UCSD-AML1 (cell line): ENCODE measurements around the gene RBMS1.

ENCODE experiments used
- DNase-seq: peaks from one replicate; lab custom pipeline; 2025; ENCODE audit not compliant: unreplicated experiment; lab: John Stamatoyannopoulos, UW

Gene RBMS1

DNA sequence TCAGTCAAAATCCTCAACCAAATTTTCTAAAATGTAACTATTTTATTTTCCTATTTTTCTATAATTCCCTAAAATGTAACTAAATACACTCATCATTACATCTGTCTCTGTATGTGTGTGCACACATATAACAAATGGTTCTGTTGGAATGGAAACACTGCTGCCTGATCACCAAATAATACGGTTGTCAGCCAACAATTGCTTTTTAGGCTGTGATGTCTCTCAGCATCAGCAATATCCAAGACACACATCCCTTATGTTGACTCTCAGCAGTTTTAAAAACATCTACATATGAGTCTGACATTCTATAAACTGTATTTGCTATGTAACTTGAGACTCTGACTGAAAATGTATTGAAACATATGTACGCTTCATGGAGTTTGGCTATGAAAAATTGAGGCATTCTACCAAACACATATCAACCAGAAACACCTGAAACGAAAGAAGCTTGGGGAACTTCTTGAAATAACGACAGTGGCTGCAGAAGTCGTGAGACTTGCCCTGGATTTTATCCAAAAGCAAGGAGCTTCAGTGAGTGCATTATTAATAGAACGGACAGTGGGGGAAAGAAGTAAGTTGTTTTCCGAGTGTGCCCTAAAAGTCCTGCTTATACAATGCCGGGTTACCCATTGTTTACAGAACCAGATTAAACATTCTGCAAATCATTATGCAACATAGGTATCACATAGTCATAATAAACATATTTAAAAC is 183.3 kb downstream of the RBMS1 start:
- no peak for DNase-seq

DNA sequence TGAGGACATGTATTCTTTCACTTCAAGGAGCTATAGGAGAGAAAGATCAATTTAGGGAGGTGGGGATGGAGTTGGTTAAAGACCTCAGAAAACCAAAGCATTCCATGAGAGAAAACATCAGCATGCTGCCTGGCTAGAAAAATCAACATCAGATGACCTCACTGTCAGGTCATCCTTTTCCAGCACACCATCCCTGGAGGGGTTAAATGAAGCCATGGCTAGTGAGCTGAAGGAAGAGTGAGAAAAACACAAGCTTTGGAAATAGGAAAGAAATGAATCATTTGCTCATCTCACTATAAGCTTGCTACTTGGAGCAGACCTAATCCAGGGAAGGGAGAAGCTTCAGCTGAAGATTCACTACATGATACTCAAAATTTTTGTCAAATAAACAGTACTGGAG is 184.0 kb downstream of the RBMS1 start:
- DNase-seq, result no peak

- no peak for DNase-seq
These were observed 184.7 kb downstream of the RBMS1 start for GRCh38 chr2:160308915-160309314.

DNA sequence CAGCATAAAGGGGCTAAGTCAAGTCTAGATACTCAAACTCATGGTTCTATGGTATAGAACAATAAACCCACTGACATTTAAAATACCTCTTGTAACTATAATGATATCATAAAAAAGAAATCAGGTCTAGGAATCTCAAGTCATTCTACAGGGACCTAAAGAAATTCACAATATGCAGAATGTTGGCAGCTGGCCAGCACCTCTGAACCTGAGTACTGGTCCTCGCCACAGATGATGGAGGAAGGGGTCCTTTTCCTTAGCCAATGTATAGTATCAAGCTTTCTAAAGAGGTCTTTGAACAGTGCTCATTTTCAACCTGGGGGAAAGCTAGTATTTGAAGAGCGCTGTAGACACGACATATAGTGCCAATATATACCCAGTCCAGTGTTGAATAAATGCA is 185.1 kb downstream of the RBMS1 start:
- no peak for DNase-seq

- no peak for DNase-seq
These were observed 186.6 kb downstream of the RBMS1 start for GRCh38 chr2:160306985-160307384.

- DNase-seq, result no peak
These were observed 188.4 kb downstream of the RBMS1 start for GRCh38 chr2:160305081-160305750.

- DNase-seq, result no peak
These were observed 190.1 kb downstream of the RBMS1 start for GRCh38 chr2:160303527-160303926.

- DNase-seq, result no peak
These were observed 190.5 kb downstream of the RBMS1 start for GRCh38 chr2:160303076-160303475.

DNA sequence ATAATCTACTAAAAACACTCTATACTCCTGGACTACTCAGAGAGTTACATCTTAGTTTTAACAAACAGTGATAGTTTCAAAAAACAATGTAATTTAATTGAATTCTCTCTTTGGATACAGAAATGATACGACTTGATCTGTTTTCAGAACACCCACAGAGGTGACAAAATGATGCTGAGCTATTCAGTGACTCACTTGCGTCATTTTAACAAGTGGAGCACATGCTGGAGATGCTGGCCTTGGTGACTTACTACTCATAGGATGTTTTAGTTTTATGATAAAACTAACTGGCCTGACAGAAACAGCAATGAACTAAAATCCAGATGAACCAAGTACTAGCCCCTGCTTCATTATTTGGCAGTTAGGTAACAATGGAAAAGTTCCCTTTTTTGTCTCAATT is 192.2 kb downstream of the RBMS1 start:
- DNase-seq, result no peak

DNA sequence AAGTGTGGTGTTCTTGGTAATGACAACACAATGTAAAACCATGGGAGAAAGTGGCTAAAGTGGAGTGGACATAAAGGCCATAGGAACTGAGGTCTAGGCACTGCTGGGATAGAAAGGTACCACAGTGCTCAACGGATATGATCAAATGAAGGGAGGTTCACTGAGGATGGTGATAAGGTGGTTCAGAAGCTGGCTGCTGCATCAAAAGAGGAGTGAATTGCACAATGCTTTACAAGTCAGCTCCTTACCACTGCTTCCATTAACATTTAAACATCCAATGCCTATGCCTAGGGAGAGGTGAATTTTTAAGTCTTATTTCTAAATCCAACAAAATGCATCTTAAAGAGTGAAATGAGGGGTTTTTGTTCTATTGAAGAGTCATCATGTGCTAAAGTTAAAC is 193.4 kb downstream of the RBMS1 start:
- no peak for DNase-seq

DNA sequence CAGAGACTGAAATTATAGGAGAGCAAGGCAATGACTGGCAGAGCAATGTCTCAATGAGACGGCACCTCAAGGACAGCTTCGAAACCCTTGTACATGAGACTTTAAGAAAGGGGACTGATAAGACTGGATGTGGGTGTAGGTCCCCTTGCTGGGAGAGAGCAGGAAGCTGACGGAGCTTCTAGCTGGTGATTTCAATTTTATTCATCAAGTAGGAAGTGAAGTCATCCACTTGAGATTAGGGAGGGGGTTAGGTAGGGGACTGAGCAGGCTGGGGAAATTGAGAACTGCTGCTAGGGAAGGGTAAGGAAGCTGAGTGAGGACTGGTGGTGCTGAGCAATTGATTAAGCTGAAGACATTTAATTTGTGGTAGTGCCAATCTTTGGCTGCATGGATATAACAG is 194.1 kb downstream of the RBMS1 start:
- no peak for DNase-seq

GRCh38 chr2:160298960-160299359 is 194.6 kb downstream of the RBMS1 start:
- no peak for DNase-seq

GRCh38 chr2:160295519-160296207 is 197.9 kb downstream of the RBMS1 start:
- no peak for DNase-seq

GRCh38 chr2:160294889-160295288 is 198.7 kb downstream of the RBMS1 start:
- DNase-seq, result no peak

DNA sequence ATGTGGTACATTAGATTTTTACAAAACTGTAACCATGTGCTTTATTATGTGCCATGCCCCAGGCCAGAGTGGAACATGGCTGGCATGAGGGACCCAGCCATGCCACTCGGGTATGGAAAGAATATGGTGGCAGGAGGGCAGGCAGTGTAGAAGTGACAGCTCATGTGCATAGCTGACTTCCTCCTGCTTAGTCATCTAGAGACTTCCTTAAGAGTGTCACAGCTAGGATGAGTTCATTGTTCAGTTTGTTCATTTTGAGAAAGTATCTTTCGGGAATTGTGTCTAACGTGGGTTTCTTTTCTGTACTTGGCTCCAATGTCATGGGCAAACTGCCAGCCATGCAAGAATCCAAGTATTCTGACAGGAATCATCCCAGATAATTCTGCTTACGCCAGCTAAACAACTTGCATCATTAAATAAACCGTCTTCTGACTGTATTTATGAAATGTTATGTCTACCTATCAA is 199.2 kb downstream of the RBMS1 start:
- DNase-seq, result no peak

DNA sequence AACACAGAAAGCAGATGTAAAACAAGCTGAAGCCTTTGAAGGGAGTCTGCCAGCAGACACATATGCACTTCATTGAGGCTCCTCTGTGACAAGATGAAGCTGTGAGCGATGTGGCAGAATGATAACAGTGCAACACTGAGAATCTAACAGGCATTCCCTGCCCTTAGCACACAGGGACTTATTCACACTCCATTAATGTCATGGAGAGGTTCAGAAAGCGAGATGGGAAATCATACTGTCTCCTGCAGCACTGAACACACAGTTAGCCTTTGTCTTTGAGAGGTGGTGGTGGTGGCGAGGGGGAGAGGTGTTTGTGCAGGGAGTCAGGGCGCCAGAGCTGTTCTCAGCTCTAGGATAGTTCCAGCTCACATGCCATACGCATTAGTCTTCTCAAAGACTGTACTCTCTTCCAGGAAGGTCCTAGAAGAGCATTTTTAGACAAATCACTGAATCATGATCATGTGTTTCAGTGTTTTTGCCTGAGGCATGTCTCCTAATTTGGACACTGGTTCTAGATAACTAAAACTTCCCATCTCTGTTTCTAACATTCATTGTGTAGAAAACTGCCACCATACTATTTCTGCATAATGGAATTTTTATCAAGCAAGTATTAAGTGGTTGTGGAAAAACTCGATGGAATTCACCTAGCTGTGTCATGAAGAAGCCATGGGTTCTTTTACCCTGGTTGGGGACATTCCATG is 200.1 kb downstream of the RBMS1 start:
- no peak for DNase-seq

DNA sequence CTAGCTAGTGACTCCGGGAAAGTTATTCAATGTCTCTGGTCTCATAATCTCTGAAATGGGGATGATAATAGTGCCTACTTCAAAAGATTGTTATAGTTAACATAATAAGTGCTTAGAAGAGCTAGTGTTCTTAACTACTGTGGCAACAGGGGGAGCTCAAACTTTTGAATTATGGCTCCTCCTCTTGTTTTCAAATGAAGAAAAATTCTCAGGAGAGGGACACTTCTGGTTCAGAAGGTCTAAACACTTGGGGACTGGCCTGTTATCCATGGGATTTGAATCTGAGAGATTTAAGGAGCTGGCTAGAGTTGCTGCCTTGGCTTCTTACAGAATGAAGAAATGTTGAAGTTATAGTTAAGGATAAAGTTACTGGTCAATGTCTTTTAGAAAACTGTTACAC is 201.4 kb downstream of the RBMS1 start:
- DNase-seq, result no peak

DNA sequence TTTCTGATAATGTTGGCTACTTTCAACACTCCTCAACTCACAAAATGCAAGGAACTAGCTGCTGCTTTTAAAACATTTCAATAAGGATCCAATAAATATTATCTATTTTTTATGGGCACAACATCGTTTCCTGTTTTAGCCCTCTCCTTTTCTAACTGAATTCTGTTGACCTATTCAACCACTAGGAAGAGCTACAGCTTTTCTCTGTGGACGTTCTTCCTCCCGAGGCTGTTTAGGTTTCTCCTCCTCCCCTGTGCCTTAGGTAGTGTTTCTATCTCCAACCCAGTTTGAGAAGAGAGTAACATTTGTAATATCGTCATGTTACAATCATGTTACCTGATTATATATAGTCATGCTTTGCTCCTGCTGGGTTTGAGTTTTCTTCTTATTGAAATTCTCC is 202.2 kb downstream of the RBMS1 start:
- DNase-seq, result no peak

DNA sequence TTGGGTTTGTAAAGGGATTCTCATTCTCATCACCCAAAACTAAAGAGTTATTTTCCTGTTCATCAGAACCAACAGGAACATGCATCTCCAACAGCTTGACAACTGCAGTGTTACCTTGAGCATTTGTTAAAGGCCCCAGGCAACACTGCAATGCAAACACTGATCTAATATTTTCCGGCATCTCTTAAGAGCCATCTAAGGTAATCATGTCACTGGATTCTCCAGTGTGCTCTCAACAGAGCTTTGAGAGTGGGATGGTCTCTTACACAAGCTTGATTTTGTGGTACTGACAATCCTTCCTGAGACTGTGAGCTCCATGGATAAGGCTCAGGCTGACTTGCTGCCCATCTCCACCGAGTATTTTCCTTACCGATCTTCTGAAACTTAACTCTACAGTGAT is 203.0 kb downstream of the RBMS1 start:
- DNase-seq, result no peak

DNA sequence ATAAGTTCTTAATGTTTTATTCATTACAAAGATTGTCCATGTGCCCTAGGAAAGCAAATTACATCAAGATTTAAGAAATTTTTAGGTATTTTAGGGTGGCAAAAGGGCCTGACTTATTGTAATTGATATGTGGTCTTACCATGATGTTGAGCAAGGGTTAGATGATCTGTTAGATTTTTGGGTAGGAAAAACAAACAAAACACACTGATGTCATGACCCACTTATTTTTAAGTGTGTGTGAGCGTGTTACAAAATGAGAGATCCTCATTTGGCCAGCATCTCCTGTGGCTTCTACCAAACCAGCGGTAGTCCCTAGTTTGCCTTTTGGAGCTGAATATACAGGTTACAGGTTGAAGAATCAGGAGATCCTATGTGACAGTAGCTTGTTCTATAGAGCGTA is 203.8 kb downstream of the RBMS1 start:
- no peak for DNase-seq

- no peak for DNase-seq
These were observed 204.5 kb downstream of the RBMS1 start for GRCh38 chr2:160289126-160289525.

DNA sequence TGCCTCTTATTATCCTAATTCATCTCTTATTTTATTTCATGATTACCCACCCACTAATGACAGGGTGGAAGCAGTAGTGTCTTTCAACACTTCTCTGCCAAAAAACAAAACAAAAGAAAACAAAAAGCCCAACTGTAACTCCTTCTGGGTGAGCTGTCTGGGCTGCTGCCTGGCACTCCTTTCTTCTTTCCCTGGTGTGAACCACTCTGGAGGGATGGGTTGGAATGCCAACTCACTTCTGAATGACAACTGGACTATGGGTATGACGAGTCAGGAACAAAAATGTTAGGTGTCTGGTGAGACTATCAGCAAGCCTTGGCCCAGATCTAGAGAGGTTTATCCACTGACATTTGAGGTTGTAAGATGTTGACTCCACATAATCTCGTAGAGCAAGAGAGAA is 205.3 kb downstream of the RBMS1 start:
- no peak for DNase-seq
